Caco-2 (cell line): ENCODE measurements around the gene FXYD7. TPM values are rescaled to one million over a fixed set of nuclear protein-coding genes. Genes with fewer than 3 reads are reported as not detected.

Experiments
- BruUV-seq: library from RNA; stranded (reverse); fragments of 400-500 nt; replicated peaks from 2 replicates; lab custom pipeline; 2021; lab: Mats Ljungman, UMichigan
- CTCF ChIA-PET: fragments of 300-600 bp; sonication (Branson Sonifier 250); formaldehyde crosslinking; loops from one replicate; lab custom pipeline; 2022; ENCODE audit warnings: antibody characterized with exemption; lab: Charles Lee
- POLR2A ChIA-PET: fragments of 300-600 bp; sonication (Branson Sonifier 250); formaldehyde crosslinking; loops from one replicate; lab custom pipeline; 2022; ENCODE audit warnings: antibody characterized with exemption; lab: Charles Lee
- DNase-seq, 2 experiments: peaks; one replicate each; pipeline versions ENCODE4 v3.0.0 to v3.0.0-alpha.2; 2020 to 2022
- H3K27me3 ChIP-seq: replicated peaks from 2 replicates; pipeline ENCODE4 v1.6.0; 2011; ENCODE audit warnings: low read length; ENCODE audit not compliant: control insufficient read depth, insufficient read depth
- H3K36me3 ChIP-seq: 2 replicates; pipeline ENCODE4 v1.5.1; 2011; ENCODE audit warnings: low read length; ENCODE audit not compliant: control insufficient read depth, insufficient read depth
- H3K4me1 ChIP-seq: fragments of 250-450 bp; sonication (Bioruptor Pico); 2 replicates; pipeline ENCODE4 v1.5.1; 2020; ENCODE audit warnings: mild to moderate bottlenecking
- H3K4me3 ChIP-seq: 2 replicates; pipeline ENCODE4 v1.5.1; 2011; ENCODE audit warnings: low read depth, mild to moderate bottlenecking, control low read depth, low read length
- H3K9me3 ChIP-seq: fragments of 250-450 bp; sonication (Bioruptor Pico); 2 replicates; pipeline ENCODE4 v1.5.1; 2020; ENCODE audit warnings: mild to moderate bottlenecking, moderate library complexity
- H3K27ac Mint-ChIP-seq: one replicate; pipeline ENCODE4 v1.8.0; 2022; ENCODE audit warnings: mixed read lengths; ENCODE audit not compliant: unreplicated experiment
- H3K27me3 Mint-ChIP-seq: one replicate; pipeline ENCODE4 v1.8.0; 2022; ENCODE audit warnings: mixed read lengths; ENCODE audit not compliant: insufficient read depth, unreplicated experiment
- H3K36me3 Mint-ChIP-seq: one replicate; pipeline ENCODE4 v1.8.0; 2022; ENCODE audit warnings: mild to moderate bottlenecking, mixed read lengths; ENCODE audit not compliant: insufficient read depth, unreplicated experiment
- H3K4me1 Mint-ChIP-seq: one replicate; pipeline ENCODE4 v1.8.0; 2022; ENCODE audit warnings: low read depth, mixed read lengths; ENCODE audit not compliant: unreplicated experiment
- H3K4me3 Mint-ChIP-seq: one replicate; pipeline ENCODE4 v1.8.0; 2022; ENCODE audit warnings: mild to moderate bottlenecking, moderate library complexity, mixed read lengths; ENCODE audit not compliant: unreplicated experiment
- H3K9me3 Mint-ChIP-seq: one replicate; pipeline ENCODE4 v1.8.0; 2022; ENCODE audit warnings: mixed read lengths; ENCODE audit not compliant: unreplicated experiment
- CTCF ChIP-seq, 2 experiments: fragments of 200-600 bp in 1 of 2; IDR thresholded peaks; 1 replicate in 1 of 2; 2 replicates in 1 of 2; pipeline versions ENCODE4 v1.5.1 to v1.8.0; 2011 to 2022; ENCODE audit warnings: antibody characterized with exemption in 1 of 2, control low read depth in 1 of 2, inconsistent platforms in 1 of 2, low read depth in 1 of 2, low read length in 1 of 2, mild to moderate bottlenecking in 1 of 2, moderate library complexity in 1 of 2; ENCODE audit not compliant: insufficient read depth in 1 of 2, severe bottlenecking in 1 of 2, unreplicated experiment in 1 of 2
- intact Hi-C: fragments of 100-400 bp; cut with micrococcal nuclease; formaldehyde crosslinking; loops from one replicate; pipeline ENCODE4 v1.10.0; 2022; ENCODE audit not compliant: unreplicated experiment
- total RNA-seq: library from RNA; stranded (reverse); gene quantifications from 2 replicates; pipeline ENCODE4 v1.2.3, GENCODE V29; 2022

FXYD7 gene
- total RNA-seq, 1 experiment from 2014 or later: not detected

- H3K4me1 ChIP-seq: no peaks in the 10 kb centered on the region
Measured at GRCh38 chr19:35166100-35167063, 23.3 kb downstream of the FXYD7 start.

GRCh38 chr19:35167251-35168119 is 24.4 kb downstream of the FXYD7 start:
- Mint-ChIP-seq H3K4me1 (no peaks in the 10 kb centered on the region), H3K9me3 (peaks cover 24% of the 10 kb centered on the region), H3K27ac (no peak overlapping the region), H3K4me3 (no peak overlapping the region), H3K36me3 (peaks cover 6% of the 10 kb centered on the region), H3K27me3 (no peaks in the 10 kb centered on the region)
- intact Hi-C loops: no loop called here
- Histone ChIP-seq H3K4me3 (no peak overlapping the region), H3K27me3 (no peaks in the 10 kb centered on the region), H3K9me3 (peaks cover 29% of the 10 kb centered on the region), H3K4me1 (no peaks in the 10 kb centered on the region), H3K36me3 (no peaks in the 10 kb centered on the region)
- no TSS peak for BruUV-seq
- ChIA-PET POLR2A (no interaction called here), CTCF (no interaction called here)
- no peak for TF ChIP-seq CTCF (IDR thresholded peaks at IDR 0.05; ENCODE audit: insufficient read depth in 1 of 2, low read depth in 1 of 2, low read length in 1 of 2, severe bottlenecking in 1 of 2, unreplicated experiment in 1 of 2)
- no peak for DNase-seq

More at GRCh38 chr19:35166100-35167063, 23.3 kb downstream of the FXYD7 start:
- BruUV-seq: no TSS peak
- ChIA-PET CTCF (no interaction called here), POLR2A (no interaction called here)
- DNase-seq: no peak
- H3K27me3 Mint-ChIP-seq: no peaks in the 10 kb centered on the region
- no peak overlapping the region for H3K4me3 Mint-ChIP-seq
- Histone ChIP-seq H3K27me3 (no peaks in the 10 kb centered on the region), H3K36me3 (no peaks in the 10 kb centered on the region), H3K4me3 (no peak overlapping the region), H3K9me3 (peaks cover 33% of the 10 kb centered on the region)
- H3K27ac Mint-ChIP-seq: no peak overlapping the region
- H3K4me1 Mint-ChIP-seq: no peaks in the 10 kb centered on the region
- peaks cover 6% of the 10 kb centered on the region for H3K36me3 Mint-ChIP-seq
- peaks cover 24% of the 10 kb centered on the region for H3K9me3 Mint-ChIP-seq
- TF ChIP-seq CTCF (IDR thresholded peaks at IDR 0.05; ENCODE audit: insufficient read depth in 1 of 2, low read depth in 1 of 2, low read length in 1 of 2, severe bottlenecking in 1 of 2, unreplicated experiment in 1 of 2): no peak
- intact Hi-C loops: no loop called here

- intact Hi-C loops: no loop called here
- POLR2A ChIA-PET: no interaction called here
- H3K4me1 Mint-ChIP-seq: no peaks in the 10 kb centered on the region
Measured at GRCh38 chr19:35168196-35168595, 25.1 kb downstream of the FXYD7 start.

More at GRCh38 chr19:35168196-35168595, 25.1 kb downstream of the FXYD7 start:
- no TSS peak for BruUV-seq
- Histone ChIP-seq H3K9me3 (peaks cover 29% of the 10 kb centered on the region), H3K36me3 (no peaks in the 10 kb centered on the region), H3K4me1 (peaks cover 4% of the 10 kb centered on the region; the same call in 1 of the 2 replicates), H3K4me3 (no peak overlapping the region), H3K27me3 (no peaks in the 10 kb centered on the region)
- Mint-ChIP-seq H3K27ac (no peak overlapping the region), H3K9me3 (peaks cover 24% of the 10 kb centered on the region), H3K36me3 (peaks cover 6% of the 10 kb centered on the region), H3K4me3 (no peak overlapping the region), H3K27me3 (no peaks in the 10 kb centered on the region)
- DNase-seq: no peak
- no peak for TF ChIP-seq CTCF (IDR thresholded peaks at IDR 0.05; ENCODE audit: insufficient read depth in 1 of 2, low read depth in 1 of 2, low read length in 1 of 2, severe bottlenecking in 1 of 2, unreplicated experiment in 1 of 2)
- CTCF ChIA-PET: interaction anchor here (0.7 kb wide), 1 partner anchor 101 kb away, joined by 3 read pairs; no protein-coding TSS in a partner anchor
